MCF 10A (cell line): ENCODE data around the gene DACH1. TPM values are rescaled to one million over a fixed set of nuclear protein-coding genes. Genes with fewer than 3 reads are reported as not detected.

Source experiments
- BruUV-seq: library from RNA; stranded (reverse); fragments of 400-500 nt; replicated peaks from 2 replicates; lab custom pipeline; 2021; lab: Mats Ljungman, UMichigan
- CTCF ChIA-PET: fragments of 300-600 bp; sonication (Branson Sonifier 250); formaldehyde crosslinking; extraction: SDS; loops from one replicate; lab custom pipeline; 2021; ENCODE audit warnings: antibody characterized with exemption, inconsistent platforms; lab: Yijun Ruan, JAX
- POLR2A ChIA-PET: fragments of 300-600, 350-650 bp; sonication (Branson Sonifier 250); formaldehyde crosslinking; extraction: SDS; loops from one replicate; lab custom pipeline; 2020; ENCODE audit warnings: antibody characterized with exemption, inconsistent platforms; lab: Yijun Ruan, JAX
- DNase-seq: peaks from one replicate; pipeline ENCODE4 v3.0.0-alpha.2; 2018; ENCODE audit not compliant: unreplicated experiment
- H3K27ac Mint-ChIP-seq: one replicate; pipeline ENCODE4 v1.8.0; 2022; ENCODE audit warnings: mild to moderate bottlenecking, low read depth, mixed read lengths; ENCODE audit not compliant: unreplicated experiment
- H3K27me3 Mint-ChIP-seq: one replicate; pipeline ENCODE4 v1.8.0; 2022; ENCODE audit warnings: mixed read lengths; ENCODE audit not compliant: insufficient read depth, unreplicated experiment
- H3K36me3 Mint-ChIP-seq: one replicate; pipeline ENCODE4 v1.8.0; 2022; ENCODE audit warnings: mild to moderate bottlenecking, moderate library complexity, mixed read lengths; ENCODE audit not compliant: insufficient read depth, unreplicated experiment
- H3K4me1 Mint-ChIP-seq: one replicate; pipeline ENCODE4 v1.8.0; 2022; ENCODE audit warnings: mixed read lengths; ENCODE audit not compliant: insufficient read depth, unreplicated experiment
- H3K4me3 Mint-ChIP-seq: one replicate; pipeline ENCODE4 v1.8.0; 2022; ENCODE audit warnings: mild to moderate bottlenecking, moderate library complexity, mixed read lengths; ENCODE audit not compliant: unreplicated experiment
- H3K9me3 Mint-ChIP-seq: one replicate; pipeline ENCODE4 v1.8.0; 2022; ENCODE audit warnings: mixed read lengths; ENCODE audit not compliant: unreplicated experiment
- CTCF ChIP-seq: fragments of 200-600 bp; IDR thresholded peaks from one replicate; pipeline ENCODE4 v1.8.0; 2022; ENCODE audit warnings: antibody characterized with exemption, mild to moderate bottlenecking; ENCODE audit not compliant: unreplicated experiment
- intact Hi-C: fragments of 100-400 bp; cut with micrococcal nuclease; formaldehyde crosslinking; loops from 2 replicates; pipeline ENCODE4 v1.14.1; 2022
- total RNA-seq: library from RNA; stranded (reverse); gene quantifications from 2 replicates; pipeline ENCODE4 v1.2.3, GENCODE V29; 2022

The DACH1 gene
- total RNA-seq, 1 experiment from 2014 or later, result not detected

GRCh38 chr13:71677124-71677523 lies 189.9 kb downstream of the DACH1 start:
- ChIA-PET CTCF (no interaction called here), POLR2A (no interaction called here)
- Mint-ChIP-seq H3K27ac (no peak overlapping the region), H3K36me3 (no peaks in the 10 kb centered on the region), H3K27me3 (peaks cover 16% of the 10 kb centered on the region), H3K4me3 (no peak overlapping the region), H3K4me1 (no peaks in the 10 kb centered on the region), H3K9me3 (no peaks in the 10 kb centered on the region)
- no peak for DNase-seq
- intact Hi-C loops, result no loop called here
- no TSS peak for BruUV-seq
- no peak for TF ChIP-seq CTCF

- Mint-ChIP-seq H3K27me3 (peaks cover 13% of the 10 kb centered on the region), H3K27ac (no peak overlapping the region), H3K9me3 (no peaks in the 10 kb centered on the region), H3K4me3 (no peak overlapping the region), H3K4me1 (no peaks in the 10 kb centered on the region), H3K36me3 (no peaks in the 10 kb centered on the region)
- ChIA-PET POLR2A (no interaction called here), CTCF (no interaction called here)
- intact Hi-C loops, result no loop called here
- TF ChIP-seq CTCF, result no peak
- no TSS peak for BruUV-seq
- no peak for DNase-seq
Measured at GRCh38 chr13:71672512-71672911, 194.5 kb downstream of the DACH1 start.

GRCh38 chr13:71663431-71663830 lies 203.6 kb downstream of the DACH1 start:
- Mint-ChIP-seq H3K4me3 (no peak overlapping the region), H3K27me3 (peaks cover 45% of the 10 kb centered on the region), H3K9me3 (no peaks in the 10 kb centered on the region), H3K4me1 (no peaks in the 10 kb centered on the region), H3K27ac (no peak overlapping the region), H3K36me3 (no peaks in the 10 kb centered on the region)
- no TSS peak for BruUV-seq
- TF ChIP-seq CTCF, result no peak
- no peak for DNase-seq
- POLR2A ChIA-PET, result no interaction called here
- intact Hi-C loops, result no loop called here
- CTCF ChIA-PET, result no interaction called here

GRCh38 chr13:71661921-71662320 lies 205.1 kb downstream of the DACH1 start:
- no peaks in the 10 kb centered on the region for H3K9me3 Mint-ChIP-seq
- intact Hi-C loops, result no loop called here
- H3K4me3 Mint-ChIP-seq, result no peak overlapping the region
- H3K27ac Mint-ChIP-seq, result no peak overlapping the region
- DNase-seq, result peak; percentile 10
- BruUV-seq, result no TSS peak
- CTCF ChIA-PET, result no interaction called here
- no peak for TF ChIP-seq CTCF
- peaks cover 45% of the 10 kb centered on the region for H3K27me3 Mint-ChIP-seq
- no peaks in the 10 kb centered on the region for H3K36me3 Mint-ChIP-seq
- no peaks in the 10 kb centered on the region for H3K4me1 Mint-ChIP-seq
- POLR2A ChIA-PET, result no interaction called here
